ENCODE measurements around the gene MYL7.
"Not testable (repeated sequence)": the region's sequence is repeated elsewhere in the genome, so short reads cannot be mapped to it uniquely, and the experiment has no call there.

The MYL7 gene, protein sequence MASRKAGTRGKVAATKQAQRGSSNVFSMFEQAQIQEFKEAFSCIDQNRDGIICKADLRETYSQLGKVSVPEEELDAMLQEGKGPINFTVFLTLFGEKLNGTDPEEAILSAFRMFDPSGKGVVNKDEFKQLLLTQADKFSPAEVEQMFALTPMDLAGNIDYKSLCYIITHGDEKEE

DNA sequence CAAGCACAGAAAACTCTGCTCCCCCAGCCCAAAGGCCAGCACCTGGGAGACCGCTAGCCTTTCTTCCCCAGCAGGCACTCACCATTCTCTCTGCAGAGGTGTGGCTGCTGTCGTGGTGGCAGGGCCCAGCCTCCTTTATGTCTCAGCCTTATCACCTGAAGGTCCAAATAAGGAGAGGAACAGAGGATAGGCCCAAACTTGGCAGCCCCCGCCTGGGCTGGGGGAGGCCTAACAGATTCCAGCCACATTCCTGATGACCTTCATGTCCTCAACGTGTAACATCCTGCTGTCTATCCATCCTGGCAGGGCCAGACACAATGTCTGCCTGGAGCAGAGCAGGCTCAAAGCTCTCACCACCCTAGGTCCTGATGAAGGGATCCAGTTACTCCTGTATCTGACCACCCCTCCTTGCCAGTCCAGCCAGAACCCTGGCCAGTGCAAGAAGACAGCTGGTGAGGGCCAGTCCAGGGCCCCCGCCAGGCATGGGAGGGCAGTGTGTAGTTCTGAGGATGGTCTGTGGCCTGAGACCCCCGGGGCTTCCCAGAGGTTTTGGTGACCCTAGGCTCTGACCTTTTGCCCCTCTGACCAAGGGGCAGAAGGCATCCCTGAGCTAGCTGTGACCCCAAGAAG, at the start of gene MYL7:
TSS of gene MYL7 (minus strand) at position 112 of the 630 bp plus-strand sequence. CDS start at position 85, 27 bp downstream.
- no peak for DNase-seq (ENCODE audit: low spot score)

DNA sequence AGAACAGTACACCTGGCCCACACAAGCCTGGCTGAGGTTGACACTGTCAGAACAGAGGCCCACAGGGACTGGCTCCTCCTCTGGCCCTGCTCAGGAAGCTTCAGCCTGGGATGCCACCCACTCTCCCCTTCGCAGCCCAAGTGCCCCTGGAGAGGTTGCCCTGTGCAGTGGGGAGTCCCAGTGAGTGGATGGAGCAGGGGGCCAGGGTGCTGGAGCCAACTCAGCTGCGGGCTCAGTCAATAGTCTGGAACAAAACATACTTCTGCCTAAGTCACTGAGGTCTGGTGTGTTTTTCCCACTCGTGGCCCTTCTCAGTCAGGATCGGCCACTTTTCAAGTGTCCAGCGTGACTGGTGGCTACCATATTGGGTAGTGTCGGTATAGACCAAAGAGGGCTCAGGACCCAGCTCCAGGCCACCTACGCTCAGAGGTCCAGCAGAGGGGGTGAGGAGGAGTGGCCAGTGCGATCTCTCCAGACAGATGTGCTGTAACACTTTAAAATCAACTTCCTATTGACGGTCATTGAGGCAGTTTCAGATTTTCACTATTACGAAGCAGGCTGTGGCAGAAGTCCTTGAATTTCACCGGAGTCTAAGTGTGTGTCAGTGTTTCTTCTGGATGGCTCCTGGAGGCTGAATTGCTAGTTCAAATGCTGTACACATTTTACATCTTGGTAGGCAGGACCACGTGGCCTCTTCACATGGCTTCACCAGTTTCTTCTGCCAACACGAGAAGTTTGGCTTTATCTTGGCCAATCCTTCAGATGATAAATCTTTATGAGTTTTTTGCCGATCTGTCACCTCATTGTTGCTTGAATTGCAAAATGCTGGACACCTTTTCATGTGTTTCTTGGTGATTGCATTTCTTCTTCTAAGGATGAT, 49.1 kb upstream of the MYL7 start:
- no peak for DNase-seq (ENCODE audit: low spot score)

DNA sequence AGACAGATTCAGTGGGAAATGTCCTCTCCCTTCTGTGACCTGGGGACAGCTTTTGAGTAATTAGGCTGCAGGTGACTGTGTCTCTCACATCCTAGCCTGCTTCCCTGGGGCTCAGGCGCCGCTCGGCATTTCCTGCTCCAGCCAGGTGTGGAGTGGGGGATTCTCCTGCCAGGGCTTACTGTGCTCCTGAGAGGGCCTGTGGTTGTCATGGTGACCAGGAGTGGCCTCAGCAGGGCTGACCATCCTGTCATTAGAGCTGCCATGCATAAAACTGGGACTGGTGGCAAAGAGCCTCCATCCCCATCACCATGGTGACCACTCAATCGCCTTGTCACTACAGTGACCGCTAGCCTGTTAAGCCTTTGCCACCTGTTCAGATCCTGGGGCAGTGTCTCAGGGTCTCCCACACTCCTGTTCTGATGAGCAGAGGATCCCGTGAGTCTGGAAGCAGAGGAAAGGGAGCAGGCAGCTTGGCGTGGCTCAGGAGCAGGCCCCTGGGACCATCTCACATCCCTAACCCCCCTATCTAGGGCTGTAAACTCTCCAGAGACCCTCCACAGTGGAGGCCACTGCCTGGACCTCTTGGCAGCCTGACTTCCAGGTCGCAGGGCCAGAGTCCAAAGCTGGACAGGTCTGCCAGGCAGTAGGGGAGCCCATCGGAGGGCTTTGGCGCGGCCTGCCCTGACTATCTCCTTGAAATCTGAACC, 48.3 kb upstream of the MYL7 start, which contains the start of gene GCK:
TSS of gene GCK (minus strand) at position 154 of the 707 bp plus-strand sequence. CDS start 486 bp downstream, outside the sequence.
- no peak for DNase-seq (ENCODE audit: low spot score)

DNA sequence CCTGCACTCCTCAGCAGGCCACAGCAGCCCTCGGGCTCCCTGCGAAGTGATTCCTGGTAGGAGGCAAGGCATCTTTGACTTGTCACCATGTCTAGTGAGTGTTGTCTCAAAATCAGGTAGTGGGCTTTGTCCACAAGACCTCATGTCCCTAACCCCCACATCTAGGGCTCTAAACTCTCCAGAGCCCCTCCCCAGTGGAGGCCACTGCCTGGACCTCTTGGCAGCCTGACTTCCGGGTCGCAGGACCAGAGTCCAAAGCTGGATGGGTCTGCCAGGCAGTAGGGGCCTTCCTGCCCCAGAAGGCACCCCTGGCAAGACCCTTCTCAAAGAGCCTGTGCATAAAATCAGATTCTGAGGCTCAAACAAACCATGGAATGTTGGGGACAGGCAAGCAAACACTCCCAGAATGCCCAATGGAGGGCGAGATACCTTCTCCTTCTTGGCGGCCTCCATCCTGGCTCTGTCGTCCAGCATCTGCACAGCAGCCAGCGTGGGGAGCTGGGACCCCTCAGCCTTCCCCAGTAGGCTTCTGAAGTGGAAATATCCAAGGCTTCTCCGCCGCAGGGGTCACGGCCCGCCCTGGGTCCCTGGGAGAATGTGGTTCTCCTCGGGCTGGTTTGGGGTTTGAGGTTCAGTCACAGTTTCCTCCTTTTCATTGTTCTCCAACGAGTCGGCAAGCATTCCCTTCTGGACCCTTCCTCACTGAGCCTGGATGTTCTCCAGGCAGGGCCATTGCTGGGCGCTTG, 47.5 kb upstream of the MYL7 start:
- no peak for DNase-seq (ENCODE audit: low spot score)

DNA sequence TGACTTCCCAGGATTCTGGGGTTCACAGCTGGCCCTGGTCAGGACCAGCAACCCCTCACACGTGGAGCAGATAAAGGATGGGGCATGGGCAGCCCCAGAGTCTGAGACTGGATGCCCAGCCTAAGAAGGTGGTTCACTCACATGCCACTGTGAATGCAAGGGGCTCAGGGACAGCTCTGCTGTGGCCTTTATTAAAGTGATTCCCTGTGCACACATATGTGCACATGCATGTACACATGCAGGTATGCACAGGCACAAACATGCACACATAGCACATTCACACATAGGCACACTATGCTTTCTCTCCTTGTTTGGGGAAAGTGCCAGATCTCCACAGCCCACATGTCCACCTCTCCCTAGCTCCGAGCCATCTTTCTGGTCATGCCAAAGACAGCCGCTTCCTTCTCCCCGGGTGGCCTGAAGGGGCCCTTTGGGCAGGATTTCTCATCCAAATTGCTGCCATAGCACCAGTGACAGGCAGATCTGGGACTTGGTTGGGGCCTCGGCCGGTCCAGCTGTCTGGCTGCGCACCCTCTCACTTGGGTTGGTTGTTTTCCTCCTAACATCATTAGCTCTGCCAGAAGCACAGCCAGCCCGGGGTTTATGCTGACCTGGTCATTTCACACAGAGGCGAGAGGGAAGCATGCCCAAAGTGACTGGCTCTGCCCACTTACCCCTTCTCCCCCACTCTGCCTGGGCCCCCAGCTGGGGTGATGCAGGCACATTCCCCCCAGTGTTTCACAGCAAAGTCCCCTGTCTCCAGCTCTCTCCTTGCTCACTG, 46.7 kb upstream of the MYL7 start:
- DNase-seq (ENCODE audit: low spot score): no peak

DNA sequence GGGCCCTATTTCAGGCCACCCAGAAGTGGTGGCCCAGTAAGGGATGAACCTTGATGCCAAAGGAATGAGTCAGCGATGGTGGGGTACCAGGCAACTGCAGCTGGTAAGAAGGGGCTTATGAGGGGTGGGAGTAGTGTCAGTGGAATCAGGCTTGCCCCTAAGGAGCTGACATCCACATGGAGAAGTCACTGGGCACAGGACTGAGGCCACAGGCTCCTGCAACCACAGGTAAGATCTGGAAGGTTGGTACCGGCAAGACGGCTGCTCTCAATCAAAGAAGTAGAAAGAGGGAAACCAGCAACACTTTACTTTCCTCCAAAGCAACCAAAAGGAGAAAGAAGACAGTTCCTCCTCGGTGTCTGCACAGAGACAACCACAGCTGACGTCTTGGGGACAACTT, 45.6 kb upstream of the MYL7 start:
- no peak for DNase-seq (ENCODE audit: low spot score)

DNA sequence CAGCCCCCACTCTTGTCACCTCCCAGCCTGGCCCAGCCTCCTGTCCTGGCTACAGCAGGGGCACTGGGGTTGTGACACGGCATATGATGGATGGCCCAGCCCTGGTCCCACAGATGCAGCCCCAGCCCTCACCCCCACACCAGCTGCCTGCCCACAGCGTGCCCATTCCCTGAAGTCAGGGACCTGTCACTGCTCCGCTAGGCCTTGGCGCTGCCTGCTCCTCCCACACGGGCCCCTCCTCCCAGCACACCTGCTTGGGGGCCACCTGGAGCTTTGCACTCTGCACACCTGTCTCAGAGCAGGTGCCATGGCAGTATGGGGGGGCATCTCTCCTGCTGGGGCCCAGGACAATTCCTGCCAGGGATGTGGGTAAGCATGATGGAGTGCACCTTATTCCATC, 44.6 kb upstream of the MYL7 start:
- DNase-seq (ENCODE audit: low spot score): no peak

DNA sequence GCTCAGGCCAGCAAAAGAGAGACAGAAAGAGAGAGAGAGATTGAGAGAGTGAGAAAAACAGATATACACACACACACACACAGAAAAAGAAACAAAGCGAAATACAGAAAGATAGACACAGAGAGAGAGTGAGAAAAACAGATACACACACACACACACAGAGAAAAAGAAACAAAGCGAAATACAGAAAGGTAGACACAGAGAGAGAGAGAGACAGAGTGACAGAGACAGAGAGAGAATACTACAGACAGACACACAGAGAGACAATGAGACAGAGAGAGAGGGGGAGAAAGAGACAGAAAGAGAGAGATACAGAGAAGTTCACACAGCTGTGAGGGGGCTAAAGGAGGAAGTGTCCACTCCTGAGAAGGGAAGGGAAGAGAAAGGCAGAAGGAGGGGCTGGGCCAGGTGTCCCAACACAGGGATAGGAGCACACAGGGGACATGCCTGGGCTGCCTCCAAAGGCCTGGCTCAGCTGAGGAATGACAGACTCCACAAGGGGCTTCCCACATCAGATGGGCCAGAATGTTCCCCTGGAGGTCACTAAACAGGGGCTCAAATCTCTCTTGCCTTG, 43.8 kb upstream of the MYL7 start:
- DNase-seq (ENCODE audit: low spot score): no peak

DNA sequence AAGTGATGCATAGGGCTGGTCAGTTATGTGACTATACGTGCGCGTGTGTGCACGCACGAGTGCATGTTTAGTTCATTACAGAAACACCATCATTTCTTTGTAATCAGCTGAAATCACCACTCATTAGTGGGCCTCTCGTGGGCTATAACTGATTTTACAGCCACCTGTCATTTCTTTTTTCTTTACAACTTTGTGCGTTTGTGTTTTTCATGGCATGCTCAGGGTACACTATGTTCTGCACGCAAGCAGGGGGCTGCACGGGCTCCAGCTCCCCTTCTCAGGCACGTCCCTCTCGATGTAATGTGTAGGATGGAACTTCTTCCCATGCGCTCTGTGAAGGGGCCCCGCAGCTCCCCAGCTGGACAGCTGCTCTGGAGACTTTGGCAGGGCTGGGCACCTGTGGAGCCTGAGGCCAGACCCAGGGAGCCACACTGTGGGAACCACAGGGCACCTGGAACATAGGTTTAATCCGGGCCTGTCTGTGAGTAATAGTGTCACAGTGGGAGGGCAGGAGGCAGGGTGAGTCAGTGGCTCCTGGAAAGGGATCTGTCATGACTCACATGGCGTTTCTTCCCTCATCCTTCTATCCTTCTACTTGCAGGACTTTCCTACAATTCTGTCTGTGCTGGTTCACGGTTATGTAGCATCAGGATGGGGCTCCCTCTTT, 43.2 kb upstream of the MYL7 start:
- peak; percentile 91 for DNase-seq (ENCODE audit: low spot score)

DNA sequence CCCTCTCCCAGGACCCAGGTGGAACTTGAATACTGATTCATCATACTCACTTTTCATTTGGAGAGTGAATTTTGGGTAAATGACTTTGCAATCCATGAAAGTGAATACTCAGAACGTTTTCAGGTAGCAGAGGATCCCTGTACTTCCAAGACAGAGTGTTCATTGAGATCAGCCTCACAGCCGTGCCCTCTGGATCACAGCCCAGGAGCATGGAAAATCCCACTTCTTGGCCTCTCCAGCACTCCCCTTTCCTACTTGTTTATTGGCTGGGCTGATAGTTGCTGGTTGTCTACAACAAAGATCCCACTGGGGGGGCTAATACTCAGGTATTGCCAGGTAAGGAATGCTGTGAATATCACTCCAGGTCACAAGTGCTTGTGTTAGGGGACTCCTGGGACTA, 42.3 kb upstream of the MYL7 start:
- DNase-seq (ENCODE audit: low spot score): no peak

DNA sequence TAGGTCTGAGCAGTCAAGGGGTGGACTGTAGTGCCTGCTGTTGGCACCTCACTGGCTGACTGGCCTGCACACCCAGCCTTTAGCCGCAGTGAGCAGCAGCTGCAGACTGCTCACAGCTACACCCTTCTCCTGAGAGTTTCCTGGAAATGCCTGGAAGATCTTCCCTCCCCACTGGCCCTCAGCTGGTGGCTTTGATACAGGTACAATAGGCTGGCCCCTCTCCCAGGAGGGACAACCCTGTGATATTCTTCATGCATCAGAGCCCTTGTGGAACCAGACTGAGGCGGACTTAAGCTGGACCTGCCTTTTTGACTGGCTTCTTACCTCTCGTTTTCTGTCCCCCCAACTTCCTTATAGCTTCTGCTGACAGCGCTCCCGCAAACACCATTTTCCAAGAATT, 41.7 kb upstream of the MYL7 start:
- no peak for DNase-seq (ENCODE audit: low spot score)

DNA sequence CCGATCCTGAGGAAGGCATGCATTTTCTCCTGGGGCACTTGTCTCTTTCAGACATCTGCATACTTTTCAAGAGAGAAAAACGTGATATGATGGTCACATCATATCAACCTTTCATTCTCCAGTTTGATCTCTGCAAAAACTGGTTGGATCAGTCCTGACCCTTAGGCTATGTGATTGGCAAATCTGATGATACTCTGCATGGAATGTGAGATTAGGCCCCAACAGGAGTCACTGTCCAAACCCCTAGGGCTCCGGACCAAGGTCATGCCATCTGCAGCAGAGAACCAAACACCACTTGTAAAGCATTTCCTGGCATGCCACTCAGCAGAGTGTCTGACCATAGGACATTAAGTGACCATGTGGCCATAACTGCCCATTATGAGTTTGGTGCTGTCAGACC, 39.5 kb upstream of the MYL7 start:
- DNase-seq (ENCODE audit: low spot score): no peak

DNA sequence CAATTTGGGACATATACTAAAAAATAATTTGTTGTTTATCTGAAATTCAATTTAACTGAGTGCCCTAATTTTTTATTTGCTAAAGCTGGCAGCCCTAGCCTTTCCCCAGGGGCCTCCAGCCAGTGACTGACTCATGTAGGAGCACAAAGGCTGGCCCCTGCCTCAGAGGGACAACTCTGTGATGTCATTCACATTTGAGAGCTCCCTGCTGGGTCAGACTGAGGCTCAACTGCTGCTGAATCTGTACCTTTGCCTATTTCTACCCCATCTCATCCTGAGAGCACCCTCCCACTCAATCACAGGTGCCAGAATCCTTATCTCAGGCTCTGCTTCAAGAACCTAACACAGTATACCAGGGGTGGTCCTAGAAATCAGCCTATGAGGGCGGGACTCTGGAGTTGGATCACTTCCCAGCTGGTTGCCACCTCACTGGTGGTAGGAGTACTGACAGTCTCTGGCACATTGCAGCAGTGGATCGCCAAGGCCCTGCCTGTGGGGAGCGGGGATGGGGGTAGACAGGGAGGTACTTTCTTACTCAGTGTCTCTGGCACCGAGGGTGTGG, 36.5 kb upstream of the MYL7 start:
- DNase-seq (ENCODE audit: low spot score): peak; percentile 52

DNA sequence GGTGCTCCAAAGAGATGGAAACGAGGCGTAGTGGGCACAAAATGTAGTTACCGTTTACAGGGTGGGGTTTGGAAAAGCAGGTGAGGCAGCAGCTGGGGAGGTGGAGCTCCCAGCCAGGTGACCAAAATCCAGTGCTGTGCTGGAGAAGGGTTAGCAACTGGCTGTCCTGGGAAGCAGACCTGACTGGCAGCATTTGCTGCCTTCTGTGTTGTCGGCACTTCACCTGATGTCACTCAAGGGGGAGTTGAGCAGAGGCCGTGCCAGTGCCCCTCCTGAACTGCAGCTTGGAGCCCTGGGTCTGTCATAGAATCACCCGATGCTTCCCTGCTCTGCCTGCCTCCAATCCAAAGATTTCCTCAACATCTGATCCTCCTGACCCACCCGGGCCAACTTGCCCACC, 35.4 kb upstream of the MYL7 start:
- DNase-seq (ENCODE audit: low spot score): no peak

DNA sequence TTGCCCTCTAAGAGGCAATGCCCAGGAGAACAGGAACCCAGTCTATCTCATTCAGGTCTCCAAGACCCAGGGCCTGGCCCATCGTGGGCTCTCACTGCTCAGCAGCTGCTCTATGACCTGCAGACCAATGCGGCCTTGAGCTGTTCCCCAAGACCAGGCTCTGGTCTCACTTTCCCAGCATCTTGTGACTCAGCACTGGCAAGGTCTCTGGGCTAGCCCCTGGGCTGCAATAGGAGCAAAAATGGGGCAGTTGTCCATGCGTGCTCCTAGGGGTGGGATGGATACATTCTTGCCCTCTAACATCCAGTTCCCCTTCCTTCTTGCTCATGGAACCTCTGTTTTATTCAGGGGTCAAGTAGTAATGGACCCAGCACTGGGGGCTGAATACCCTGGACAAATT, 34.6 kb upstream of the MYL7 start:
- DNase-seq (ENCODE audit: low spot score): no peak

DNA sequence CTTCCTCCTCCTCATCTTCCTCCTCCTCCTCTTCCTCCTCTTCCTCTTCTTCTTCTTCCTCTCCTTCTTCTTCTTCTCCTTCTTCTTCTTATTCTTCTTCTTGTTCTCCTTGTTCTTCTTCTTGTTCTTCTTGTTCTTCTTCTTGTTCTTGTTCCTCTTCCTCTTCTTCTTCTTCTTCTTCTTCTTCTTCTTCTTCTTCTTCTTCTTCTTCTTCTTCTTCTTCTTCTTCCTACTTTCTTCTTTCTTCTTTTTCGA, 33.5 kb upstream of the MYL7 start:
- not testable (repeated sequence) for DNase-seq (ENCODE audit: low spot score)

DNA sequence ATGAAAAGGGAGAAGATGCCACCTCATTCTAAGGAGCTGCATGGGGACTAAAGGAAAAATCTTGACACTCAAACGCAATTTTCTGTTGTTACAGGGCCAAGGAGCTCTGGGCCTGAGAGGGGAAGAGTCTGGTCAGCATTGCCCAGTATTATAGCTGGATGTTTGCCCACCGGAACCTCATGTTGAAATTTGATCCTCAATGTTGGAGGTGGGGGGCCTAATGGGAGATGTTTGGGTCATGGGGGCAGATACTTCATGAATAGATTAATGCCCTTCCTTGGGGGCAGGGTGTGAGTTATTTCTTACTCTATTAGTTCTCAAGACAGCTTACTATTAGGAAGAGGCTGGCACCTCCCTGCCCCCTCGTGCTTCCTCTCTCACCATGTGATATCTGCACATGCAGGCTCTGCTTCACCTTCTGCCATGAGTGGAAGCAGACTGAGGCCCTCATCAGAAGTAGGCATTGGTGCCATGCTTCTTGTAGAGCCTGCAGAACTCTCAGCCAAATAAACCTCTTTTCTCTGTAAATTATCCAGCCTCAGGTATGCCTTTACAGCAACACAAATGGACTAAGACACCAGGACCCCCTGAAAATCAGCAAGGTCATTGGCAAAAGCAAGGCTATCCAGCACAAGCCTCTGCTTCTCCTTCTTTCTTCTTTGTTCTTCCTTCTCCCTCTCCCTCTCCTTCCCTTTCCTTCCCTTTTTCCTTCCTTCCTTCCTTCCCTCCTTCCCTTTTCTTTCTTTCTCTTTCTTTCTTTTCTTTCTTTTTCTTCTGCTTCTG, 33.0 kb upstream of the MYL7 start:
- no peak for DNase-seq (ENCODE audit: low spot score)

DNA sequence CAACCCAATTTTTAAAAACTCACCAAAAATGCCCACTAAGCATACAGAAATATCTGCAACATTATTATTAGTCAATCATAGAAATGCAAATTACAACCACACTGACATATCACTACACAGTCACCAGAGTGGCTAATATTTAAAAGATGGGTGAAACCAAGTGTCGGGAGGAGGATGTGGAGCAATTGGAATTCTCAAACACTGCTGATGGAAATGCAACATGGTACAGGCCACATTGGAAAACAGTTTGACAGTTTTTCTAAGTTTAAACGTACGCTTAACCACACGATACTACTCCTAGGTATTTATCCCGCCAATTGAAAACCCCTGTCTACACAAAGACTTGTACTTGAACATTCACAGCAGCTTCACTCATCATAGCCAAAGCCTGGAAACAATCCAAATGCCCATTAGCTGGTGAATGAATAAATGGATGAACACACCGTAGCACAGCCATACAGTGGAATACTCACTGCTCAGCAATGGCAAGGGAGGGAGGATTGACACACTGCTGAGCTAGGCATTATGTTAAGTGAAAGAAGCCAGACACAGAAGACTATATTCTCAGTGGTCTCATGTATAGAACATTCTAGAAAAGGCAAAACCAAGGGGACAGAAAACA, 31.8 kb upstream of the MYL7 start:
- no peak for DNase-seq (ENCODE audit: low spot score)

DNA sequence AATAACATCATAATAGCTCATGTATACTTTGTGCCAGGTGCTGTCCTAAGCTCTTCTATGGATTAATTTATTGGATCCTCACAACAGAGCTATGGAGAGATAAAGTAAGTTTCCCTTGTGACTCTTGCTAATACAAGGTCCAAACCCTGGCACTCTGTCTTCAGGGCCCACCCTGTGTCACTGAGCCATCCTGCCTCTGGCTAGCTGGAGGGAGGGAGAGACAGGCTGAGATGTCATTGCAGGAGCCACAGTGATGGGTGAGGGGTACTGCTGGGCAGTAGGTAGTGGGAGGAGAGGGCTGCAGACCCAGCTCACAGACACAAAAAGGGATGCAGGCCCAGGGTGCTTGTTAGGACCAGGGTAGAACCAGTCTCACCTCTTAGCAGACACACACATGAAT, 31.2 kb upstream of the MYL7 start:
- DNase-seq (ENCODE audit: low spot score): no peak

All from AG20443 (cell line).